SK-N-SH treated with all-trans-retinoic acid at 6 μM for 48 hours (cell line): ENCODE measurements around the gene AFDN.

ENCODE experiments used
- ARNTL ChIP-seq: fragments of 450-650 bp; formaldehyde crosslinking; IDR thresholded peaks from 2 replicates; pipeline ENCODE4 v1.5.0; 2020; ENCODE audit warnings: low read depth, mild to moderate bottlenecking, moderate library complexity, borderline replicate concordance
- CSRNP3 ChIP-seq: fragments of 250-450 bp; sonication (Bioruptor Pico); IDR thresholded peaks from 2 replicates; pipeline ENCODE4 v1.5.1; 2021; ENCODE audit warnings: mild to moderate bottlenecking, moderate library complexity
- GLIS3 ChIP-seq: fragments of 250-450 bp; sonication (Bioruptor Pico); IDR thresholded peaks from 2 replicates; pipeline ENCODE4 v1.5.0; 2020; ENCODE audit warnings: mild to moderate bottlenecking, moderate library complexity
- OSR1 ChIP-seq: fragments of 250-450 bp; sonication (Bioruptor Pico); IDR thresholded peaks from 2 replicates; pipeline ENCODE4 v1.8.0; 2022; ENCODE audit warnings: moderate library complexity, mild to moderate bottlenecking, inconsistent platforms
- PPARA ChIP-seq: fragments of 250-450 bp; sonication (Bioruptor Pico); IDR thresholded peaks from 2 replicates; pipeline ENCODE4 v1.5.0; 2020; ENCODE audit warnings: mild to moderate bottlenecking, borderline replicate concordance
- TSHZ2 ChIP-seq: fragments of 250-450 bp; sonication (Bioruptor Pico); IDR thresholded peaks from 2 replicates; pipeline ENCODE4 v1.5.0; 2020; ENCODE audit warnings: mild to moderate bottlenecking, moderate library complexity
- ZC3H10 ChIP-seq: fragments of 250-450 bp; sonication (Bioruptor Pico); IDR thresholded peaks from 2 replicates; pipeline ENCODE4 v1.5.1; 2021; ENCODE audit warnings: mild to moderate bottlenecking, moderate library complexity
- ZFP30 ChIP-seq: fragments of 450-650 bp; formaldehyde crosslinking; IDR thresholded peaks from 2 replicates; pipeline ENCODE4 v1.5.0; 2022; ENCODE audit warnings: mild to moderate bottlenecking, moderate library complexity
- ZNF70 ChIP-seq: fragments of 450-650 bp; formaldehyde crosslinking; IDR thresholded peaks from 2 replicates; pipeline ENCODE4 v1.5.0; 2020; ENCODE audit warnings: mild to moderate bottlenecking, moderate library complexity
- ZNF8 ChIP-seq: fragments of 450-650 bp; formaldehyde crosslinking; IDR thresholded peaks from 2 replicates; pipeline ENCODE4 v1.5.0; 2020; ENCODE audit warnings: mild to moderate bottlenecking, moderate library complexity

GRCh38 chr6:167930295-167930694, 103.6 kb downstream of the AFDN start:
- TF ChIP-seq CSRNP3 (CRISPR knock-in tag): no peak
- TF ChIP-seq ZFP30 (CRISPR knock-in tag): no peak
- no peak for TF ChIP-seq PPARA (CRISPR knock-in tag)
- no peak for TF ChIP-seq ZNF70 (CRISPR knock-in tag)
- TF ChIP-seq ZNF8 (CRISPR knock-in tag): no peak
- TF ChIP-seq ARNTL: no peak
- no peak for TF ChIP-seq OSR1 (CRISPR knock-in tag)
- TF ChIP-seq TSHZ2 (CRISPR knock-in tag): no peak
- TF ChIP-seq ZC3H10 (CRISPR knock-in tag): no peak
- TF ChIP-seq GLIS3 (CRISPR knock-in tag): no peak
